OCI-LY1 (cell line): ENCODE results near the gene ADGB.

Experiments
- EZH2 ChIP-seq: fragments of 200-600 bp; sonication (generic), shearing (Covaris generic); IDR thresholded peaks from 2 replicates; pipeline ENCODE4 v1.8.0; 2017; ENCODE audit warnings: borderline replicate concordance, mixed run types, mild to moderate bottlenecking, antibody characterized with exemption, low read length, moderate library complexity, mixed read lengths
- TF ChIP-seq, protein P1 (sequence below): fragments of 200-600 bp; sonication (generic), shearing (Covaris generic); IDR thresholded peaks from 2 replicates; pipeline ENCODE4 v1.5.1; 2017; ENCODE audit warnings: mild to moderate bottlenecking, antibody characterized with exemption, low read length, moderate library complexity, mixed read lengths

DNA sequence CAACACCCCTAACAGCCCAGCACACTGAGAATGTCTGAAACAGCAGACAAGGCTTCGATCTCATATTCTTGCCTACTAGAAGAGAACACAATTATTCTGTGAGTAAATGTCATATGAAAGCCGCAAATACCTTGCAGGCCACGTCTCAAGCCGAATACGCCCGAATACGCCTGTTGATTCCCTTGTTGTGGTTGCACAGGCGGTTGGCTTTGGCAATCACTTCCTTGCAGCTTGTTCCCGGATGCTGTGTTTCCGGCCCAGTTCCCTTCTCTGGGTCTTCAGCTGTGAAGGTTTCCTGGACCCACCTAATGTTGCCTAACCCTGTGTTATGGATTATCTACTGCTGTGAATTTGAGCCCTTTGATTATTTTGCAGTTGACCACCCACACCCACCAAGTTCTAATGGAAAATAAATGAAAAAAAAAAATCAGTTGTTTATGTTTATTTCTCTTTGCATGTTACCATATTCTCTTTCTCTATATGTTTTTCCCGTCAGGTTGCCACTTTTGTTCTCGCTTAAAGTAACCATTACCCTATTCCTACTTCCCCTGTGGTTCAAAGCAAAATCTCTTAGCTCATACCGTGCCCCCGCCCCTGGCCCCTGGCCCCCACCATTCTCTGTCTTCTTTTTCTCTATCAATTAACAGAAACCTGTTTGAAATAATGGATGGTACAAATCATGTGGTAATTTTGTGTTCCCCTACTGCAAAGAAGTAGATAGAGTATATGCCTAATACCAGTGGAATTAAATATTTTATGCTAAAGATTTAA is 172.4 kb downstream of the ADGB start:
- TF ChIP-seq, protein P1, sequence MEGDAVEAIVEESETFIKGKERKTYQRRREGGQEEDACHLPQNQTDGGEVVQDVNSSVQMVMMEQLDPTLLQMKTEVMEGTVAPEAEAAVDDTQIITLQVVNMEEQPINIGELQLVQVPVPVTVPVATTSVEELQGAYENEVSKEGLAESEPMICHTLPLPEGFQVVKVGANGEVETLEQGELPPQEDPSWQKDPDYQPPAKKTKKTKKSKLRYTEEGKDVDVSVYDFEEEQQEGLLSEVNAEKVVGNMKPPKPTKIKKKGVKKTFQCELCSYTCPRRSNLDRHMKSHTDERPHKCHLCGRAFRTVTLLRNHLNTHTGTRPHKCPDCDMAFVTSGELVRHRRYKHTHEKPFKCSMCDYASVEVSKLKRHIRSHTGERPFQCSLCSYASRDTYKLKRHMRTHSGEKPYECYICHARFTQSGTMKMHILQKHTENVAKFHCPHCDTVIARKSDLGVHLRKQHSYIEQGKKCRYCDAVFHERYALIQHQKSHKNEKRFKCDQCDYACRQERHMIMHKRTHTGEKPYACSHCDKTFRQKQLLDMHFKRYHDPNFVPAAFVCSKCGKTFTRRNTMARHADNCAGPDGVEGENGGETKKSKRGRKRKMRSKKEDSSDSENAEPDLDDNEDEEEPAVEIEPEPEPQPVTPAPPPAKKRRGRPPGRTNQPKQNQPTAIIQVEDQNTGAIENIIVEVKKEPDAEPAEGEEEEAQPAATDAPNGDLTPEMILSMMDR: no peak
- no peak for TF ChIP-seq EZH2
